Muscle layer of colon (tissue), 2 donors: ENCODE data around the gene AQP1.

Experiments used
- H3K27ac ChIP-seq: one replicate; pipeline ENCODE4 v1.7.0; 2013; ENCODE audit warnings: low read depth, mild to moderate bottlenecking, low read length, moderate library complexity
- H3K27me3 ChIP-seq, 2 donors: one replicate each; pipeline ENCODE4 v1.7.0; 2013; ENCODE audit warnings: low read length in 2 of 2, mild to moderate bottlenecking in 2 of 2; ENCODE audit not compliant: insufficient read depth in 2 of 2, control insufficient read depth in 1 of 2
- H3K36me3 ChIP-seq: one replicate; pipeline ENCODE4 v1.7.0; 2013; ENCODE audit warnings: mild to moderate bottlenecking, low read length; ENCODE audit not compliant: insufficient read depth
- H3K4me1 ChIP-seq: one replicate; pipeline ENCODE4 v1.7.0; 2013; ENCODE audit warnings: mild to moderate bottlenecking, low read length; ENCODE audit not compliant: insufficient read depth
- H3K4me3 ChIP-seq, 2 donors: one replicate each; pipeline ENCODE4 v1.7.0; 2013; ENCODE audit warnings: low read length in 2 of 2, low read depth in 1 of 2, mild to moderate bottlenecking in 1 of 2, moderate library complexity in 1 of 2
- H3K9ac ChIP-seq: one replicate; pipeline ENCODE4 v1.7.0; 2013; ENCODE audit warnings: low read length
- H3K9me3 ChIP-seq: one replicate; pipeline ENCODE4 v1.7.0; 2013; ENCODE audit warnings: mild to moderate bottlenecking, low read length
- donor health status: abdominal sarcoma.
- donor health status: Adenocarcinoma of cecum.

Gene AQP1

DNA sequence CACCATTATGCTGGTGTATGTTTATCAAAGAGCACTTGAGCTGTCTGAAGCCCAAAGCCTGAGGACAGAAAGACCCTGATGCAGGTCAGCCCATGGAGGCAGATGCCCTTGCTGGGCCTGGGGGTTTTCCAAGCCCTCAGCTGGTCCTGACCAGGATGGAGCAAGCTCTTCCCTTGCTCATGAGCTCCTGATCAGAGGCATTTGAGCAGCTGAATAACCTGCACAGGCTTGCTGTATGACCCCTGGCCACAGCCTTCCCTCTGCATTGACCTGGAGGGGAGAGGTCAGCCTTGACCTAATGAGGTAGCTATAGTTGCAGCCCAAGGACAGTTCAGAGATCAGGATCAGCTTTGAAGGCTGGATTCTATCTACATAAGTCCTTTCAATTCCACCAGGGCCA lies 13.0 kb downstream of the AQP1 start:
- peaks cover 48% of the 10 kb centered on the region for H3K36me3 ChIP-seq
- no peak overlapping the region for H3K9ac ChIP-seq
- no peaks in the 10 kb centered on the region for H3K9me3 ChIP-seq
- H3K27ac ChIP-seq = no peak overlapping the region
- no peak overlapping the region for H3K4me3 ChIP-seq
- H3K27me3 ChIP-seq = no peaks in the 10 kb centered on the region
- H3K4me1 ChIP-seq = peaks cover 22% of the 10 kb centered on the region

DNA sequence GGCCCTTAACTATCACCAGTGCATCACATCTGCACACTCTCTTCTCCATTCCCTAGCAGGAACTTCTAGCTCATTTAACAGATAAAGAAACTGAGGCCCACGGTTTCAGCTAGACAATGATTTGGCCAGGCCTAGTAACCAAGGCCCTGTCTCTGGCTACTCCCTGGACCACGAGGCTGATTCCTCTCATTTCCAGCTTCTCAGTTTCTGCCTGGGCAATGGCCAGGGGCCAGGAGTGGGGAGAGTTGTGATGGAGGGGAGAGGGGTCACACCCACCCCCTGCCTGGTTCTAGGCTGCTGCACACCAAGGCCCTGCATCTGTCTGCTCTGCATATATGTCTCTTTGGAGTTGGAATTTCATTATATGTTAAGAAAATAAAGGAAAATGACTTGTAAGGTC lies 13.5 kb downstream of the AQP1 start:
- no peak overlapping the region for H3K9ac ChIP-seq
- peaks cover 17% of the 10 kb centered on the region for H3K4me1 ChIP-seq
- H3K27me3 ChIP-seq = no peaks in the 10 kb centered on the region
- no peaks in the 10 kb centered on the region for H3K9me3 ChIP-seq
- no peak overlapping the region for H3K4me3 ChIP-seq
- peaks cover 48% of the 10 kb centered on the region for H3K36me3 ChIP-seq
- H3K27ac ChIP-seq = no peak overlapping the region

DNA sequence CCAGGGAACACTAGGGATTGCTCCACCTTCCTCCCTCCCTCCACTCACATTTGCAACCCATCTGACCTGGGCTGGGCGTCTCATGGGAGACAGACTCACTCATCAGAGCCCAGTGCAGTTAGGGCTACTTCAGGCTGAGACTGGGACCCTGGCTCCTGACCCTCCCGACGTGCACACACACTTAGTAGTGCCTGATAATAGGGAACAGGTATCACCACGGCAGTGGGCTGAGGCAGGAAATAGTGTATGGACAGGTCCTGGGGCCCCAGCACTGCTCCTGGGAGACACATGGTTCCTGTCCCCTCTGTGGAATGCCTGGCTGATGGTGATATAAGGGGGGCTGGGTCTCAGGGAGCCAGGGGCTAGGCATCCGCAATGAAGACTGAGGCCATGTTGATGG lies 14.3 kb downstream of the AQP1 start:
- no peaks in the 10 kb centered on the region for H3K27me3 ChIP-seq
- H3K4me3 ChIP-seq = no peak overlapping the region
- H3K4me1 ChIP-seq = peaks cover 15% of the 10 kb centered on the region
- H3K9ac ChIP-seq = no peak overlapping the region
- H3K36me3 ChIP-seq = peaks cover 48% of the 10 kb centered on the region
- no peak overlapping the region for H3K27ac ChIP-seq
- H3K9me3 ChIP-seq = no peaks in the 10 kb centered on the region

DNA sequence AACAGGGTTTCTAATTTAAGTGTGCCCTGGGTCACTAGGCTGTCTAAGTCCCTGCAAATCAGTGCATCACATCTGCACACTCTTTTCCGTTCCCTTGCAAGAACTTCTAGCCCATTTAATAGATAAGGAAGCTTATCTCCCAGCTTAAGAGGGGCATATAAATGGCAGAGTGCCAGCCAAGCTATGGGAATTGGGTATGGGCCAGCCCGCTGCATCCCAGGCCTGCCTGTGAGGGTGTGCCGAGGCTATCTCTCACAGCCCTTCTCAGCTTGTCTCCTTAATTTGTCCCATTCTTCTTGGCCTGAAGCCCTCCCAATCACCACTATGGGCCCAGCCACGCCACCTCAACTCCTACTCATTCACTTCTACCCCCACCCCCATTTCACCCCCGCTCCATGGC lies 14.7 kb downstream of the AQP1 start:
- H3K27ac ChIP-seq = no peak overlapping the region
- peaks cover 48% of the 10 kb centered on the region for H3K36me3 ChIP-seq
- H3K4me1 ChIP-seq = peaks cover 15% of the 10 kb centered on the region

DNA sequence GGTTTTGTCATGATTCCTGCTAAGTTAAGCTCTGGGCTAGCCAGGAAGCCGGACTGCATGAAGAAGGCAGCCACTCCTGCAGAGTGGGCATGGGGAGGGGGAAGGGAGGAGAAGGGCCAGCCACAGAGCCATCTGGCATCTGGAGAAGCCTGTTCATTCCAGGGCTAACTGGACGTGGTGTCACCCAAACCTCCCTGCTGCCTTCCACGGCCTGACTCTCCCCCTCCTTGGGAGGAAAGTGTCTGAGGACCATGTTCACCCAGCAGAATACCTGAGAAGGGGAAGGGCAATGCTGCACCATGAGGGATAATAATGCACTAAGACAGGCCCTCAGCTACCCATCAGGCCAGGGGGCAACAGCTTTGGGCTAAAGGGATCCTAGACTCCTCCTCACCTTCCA lies 15.4 kb downstream of the AQP1 start:
- H3K36me3 ChIP-seq = peaks cover 48% of the 10 kb centered on the region
- H3K9me3 ChIP-seq = no peaks in the 10 kb centered on the region
- H3K27me3 ChIP-seq = no peaks in the 10 kb centered on the region
- H3K4me1 ChIP-seq = peaks cover 17% of the 10 kb centered on the region
- no peak overlapping the region for H3K4me3 ChIP-seq
- H3K27ac ChIP-seq = no peak overlapping the region
- H3K9ac ChIP-seq = no peak overlapping the region

More for the DNA sequence above, 14.7 kb downstream of the AQP1 start:
- Histone ChIP-seq H3K27me3 (no peaks in the 10 kb centered on the region), H3K4me3 (no peak overlapping the region), H3K9me3 (no peaks in the 10 kb centered on the region), H3K9ac (no peak overlapping the region)

DNA sequence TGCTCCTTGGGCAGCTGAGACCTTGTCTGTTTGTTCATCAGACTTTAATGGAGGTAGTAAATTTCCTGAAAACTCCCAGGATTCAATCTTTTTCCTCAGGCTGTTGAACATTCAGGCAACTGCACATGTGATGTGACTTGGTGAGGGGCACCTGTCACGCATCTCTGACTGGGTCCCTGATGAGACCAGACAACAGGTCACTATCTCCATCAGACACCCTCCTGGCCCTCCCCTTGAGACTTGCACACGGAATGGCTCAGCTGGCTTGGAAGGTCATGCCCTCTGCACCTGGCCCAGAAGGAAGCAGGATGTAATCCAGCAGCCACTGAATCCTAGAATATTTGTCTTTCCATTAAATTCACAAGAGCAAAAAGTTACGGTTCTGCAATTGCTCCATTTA lies 15.9 kb downstream of the AQP1 start:
- Histone ChIP-seq H3K27ac (no peak overlapping the region), H3K36me3 (peaks cover 46% of the 10 kb centered on the region), H3K4me1 (peaks cover 18% of the 10 kb centered on the region), H3K9me3 (no peaks in the 10 kb centered on the region), H3K9ac (no peak overlapping the region), H3K27me3 (no peaks in the 10 kb centered on the region), H3K4me3 (no peak overlapping the region)

DNA sequence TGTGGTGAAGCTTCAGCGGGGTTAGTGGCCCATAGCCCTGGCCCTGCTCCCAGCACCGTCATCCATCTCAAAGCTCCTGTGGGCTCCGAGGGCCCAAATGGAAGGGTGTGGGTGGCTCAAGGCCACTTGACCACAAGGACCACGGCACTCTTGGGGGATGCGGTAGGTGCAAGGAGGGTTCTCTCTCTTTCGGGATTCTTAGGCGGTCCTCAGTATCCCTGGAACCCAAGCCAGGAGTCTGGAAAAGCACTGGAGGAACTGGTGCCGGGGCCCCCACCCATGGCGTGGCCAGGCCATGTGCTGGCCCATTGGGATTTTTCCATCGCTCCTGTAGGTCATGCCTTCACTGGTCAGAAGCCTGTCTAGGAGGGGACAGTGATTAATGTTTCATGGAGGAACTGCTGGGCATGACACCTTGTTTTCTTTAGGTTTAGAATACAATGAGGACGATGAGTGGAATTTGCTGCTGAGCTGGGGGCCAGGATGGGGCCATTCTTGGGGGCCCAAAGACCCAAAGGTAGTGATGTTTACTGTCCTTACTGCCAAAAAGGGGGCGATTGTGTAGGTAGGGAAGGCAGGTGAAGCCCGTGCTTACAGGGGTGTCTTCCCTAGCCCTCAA lies 16.7 kb downstream of the AQP1 start:
- Histone ChIP-seq H3K9ac (no peak overlapping the region), H3K4me1 (peaks cover 18% of the 10 kb centered on the region), H3K9me3 (no peaks in the 10 kb centered on the region), H3K27me3 (no peaks in the 10 kb centered on the region), H3K4me3 (no peak overlapping the region), H3K27ac (no peak overlapping the region), H3K36me3 (peaks cover 38% of the 10 kb centered on the region)

DNA sequence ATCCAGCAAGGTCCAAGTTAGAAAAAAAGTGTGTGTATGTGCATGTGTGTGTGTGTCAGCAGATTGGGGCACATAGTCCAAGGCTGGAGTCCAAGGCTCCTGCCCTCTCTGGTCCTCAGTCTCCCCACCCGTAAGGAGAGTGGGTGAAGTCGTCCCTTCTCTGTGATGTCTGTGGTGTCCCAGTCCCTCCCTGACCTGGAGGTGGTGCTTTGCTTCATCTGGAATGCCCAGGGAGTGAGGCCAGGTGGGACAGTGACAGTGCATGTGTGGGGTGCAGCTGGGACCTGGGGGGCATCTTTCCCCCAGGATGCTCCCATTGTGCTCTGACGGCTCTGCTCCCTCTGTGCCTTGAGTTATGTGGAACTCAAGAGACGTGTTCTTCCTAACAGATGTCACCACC lies 18.0 kb downstream of the AQP1 start:
- peaks cover 25% of the 10 kb centered on the region for H3K36me3 ChIP-seq
- no peak overlapping the region for H3K9ac ChIP-seq
- no peaks in the 10 kb centered on the region for H3K9me3 ChIP-seq
- H3K27me3 ChIP-seq = no peaks in the 10 kb centered on the region
- H3K4me1 ChIP-seq = peaks cover 18% of the 10 kb centered on the region
- no peak overlapping the region for H3K4me3 ChIP-seq
- no peak overlapping the region for H3K27ac ChIP-seq

DNA sequence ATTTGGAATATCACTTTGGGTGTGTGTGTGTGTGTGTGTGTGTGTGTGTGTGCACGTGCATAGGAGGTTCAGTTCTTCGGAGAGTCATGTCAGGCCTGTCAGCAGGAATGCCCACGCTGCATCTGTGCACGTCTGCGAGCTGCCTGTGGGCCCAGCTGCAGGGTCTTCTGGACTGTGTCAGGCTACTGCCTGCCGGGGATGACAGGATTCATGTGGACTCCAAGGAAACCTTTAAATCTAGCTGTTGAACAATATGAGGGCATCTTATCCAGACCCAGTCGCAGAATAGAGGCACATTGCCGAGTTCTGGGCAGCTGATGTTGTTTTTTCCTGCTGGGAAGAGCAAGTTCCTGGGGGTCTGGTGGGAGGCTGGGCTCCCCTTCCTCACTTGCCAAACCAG lies 19.0 kb downstream of the AQP1 start:
- Histone ChIP-seq H3K4me1 (peaks cover 18% of the 10 kb centered on the region), H3K4me3 (no peak overlapping the region), H3K36me3 (peaks cover 16% of the 10 kb centered on the region), H3K9ac (no peak overlapping the region), H3K27ac (no peak overlapping the region), H3K27me3 (no peaks in the 10 kb centered on the region), H3K9me3 (no peaks in the 10 kb centered on the region)

DNA sequence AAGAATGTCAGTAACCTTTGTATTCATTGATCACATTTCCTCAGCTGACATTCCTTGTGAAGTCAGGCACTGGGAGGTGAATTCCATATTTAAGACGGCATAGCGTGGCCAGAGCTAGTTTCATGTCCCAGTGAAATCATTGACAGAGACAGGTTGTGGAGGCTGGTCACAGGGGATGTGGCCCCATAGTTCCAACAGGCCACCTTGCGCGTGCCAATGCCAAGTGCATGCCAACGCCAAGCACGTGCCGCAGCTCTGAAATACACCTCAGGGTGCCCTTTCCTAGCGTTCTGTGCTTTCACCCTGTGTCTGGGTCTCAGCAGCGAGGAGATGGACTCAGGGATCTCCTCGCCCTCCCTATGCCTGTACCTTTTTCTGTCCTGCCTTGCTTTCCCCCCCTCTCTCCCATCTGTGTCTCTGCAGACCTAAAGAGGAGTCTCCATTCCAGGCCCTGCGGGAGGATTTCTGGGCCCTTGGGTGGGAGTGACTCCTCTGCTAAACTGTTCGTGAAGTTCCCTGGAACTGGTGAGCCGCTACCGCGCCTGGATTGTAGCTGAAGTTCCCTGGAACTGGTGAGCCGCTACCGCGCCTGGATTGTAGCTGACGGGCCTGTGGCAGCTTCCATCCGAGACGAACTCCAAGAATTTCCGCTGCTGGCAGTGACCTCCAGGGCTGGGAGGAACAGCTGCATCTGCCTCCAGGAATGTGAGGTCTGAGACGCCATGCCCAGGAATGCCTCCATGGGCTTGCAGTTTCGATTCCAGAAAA lies 19.7 kb downstream of the AQP1 start:
- H3K4me3 ChIP-seq = no peak overlapping the region
- H3K4me1 ChIP-seq = peaks cover 18% of the 10 kb centered on the region
- no peak overlapping the region for H3K9ac ChIP-seq
- H3K36me3 ChIP-seq = peaks cover 9% of the 10 kb centered on the region
- H3K9me3 ChIP-seq = no peaks in the 10 kb centered on the region
- H3K27ac ChIP-seq = peak overlapping the region; percentile 36
- no peaks in the 10 kb centered on the region for H3K27me3 ChIP-seq

DNA sequence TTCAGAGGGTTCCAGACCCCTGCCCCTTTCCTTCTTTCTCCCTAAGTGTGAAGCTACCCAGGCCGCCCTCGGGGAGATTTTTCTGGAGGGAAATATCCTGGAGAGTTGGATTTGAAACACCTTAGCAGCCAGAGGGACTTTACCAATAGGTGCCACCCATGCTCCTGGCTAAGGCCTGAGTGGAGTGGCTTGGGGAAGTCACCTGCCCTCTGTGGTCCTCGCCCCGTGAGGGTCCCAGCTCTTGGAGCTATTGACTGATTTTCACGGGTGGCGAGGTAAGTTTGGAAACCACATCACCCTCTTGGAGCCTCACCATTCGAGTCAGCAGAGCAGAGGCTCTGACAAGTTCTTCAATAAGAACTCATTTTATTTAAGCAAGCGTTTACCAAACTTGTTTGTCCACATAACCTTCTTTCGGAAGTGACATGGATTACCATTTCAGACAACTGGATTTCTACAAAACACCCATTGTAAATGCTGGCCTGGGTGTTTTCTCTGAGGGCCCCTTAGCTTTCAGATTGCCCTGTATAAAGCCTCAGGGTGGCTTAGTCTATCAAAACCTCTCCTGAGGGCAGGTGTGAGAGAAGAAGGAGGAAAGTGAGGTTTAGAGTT lies 20.4 kb downstream of the AQP1 start:
- Histone ChIP-seq H3K27me3 (no peaks in the 10 kb centered on the region), H3K4me3 (no peak overlapping the region), H3K9me3 (no peaks in the 10 kb centered on the region), H3K4me1 (peaks cover 18% of the 10 kb centered on the region), H3K9ac (no peak overlapping the region), H3K27ac (peak overlapping the region; percentile 36), H3K36me3 (peaks cover 2% of the 10 kb centered on the region)
